OCI-LY1 (cell line): Measurements from ENCODE around the gene AFAP1.
"Not testable (repeated sequence)": the region's sequence is repeated elsewhere in the genome, so short reads cannot be mapped to it uniquely, and the experiment has no call there.

ENCODE experiments used
- H2AFZ ChIP-seq: fragments of 200-600 bp; sonication (generic), shearing (Covaris generic); 2 replicates; pipeline ENCODE4 v1.6.0; 2014; ENCODE audit warnings: antibody characterized with exemption, mild to moderate bottlenecking, low read length
- H3F3A ChIP-seq: fragments of 200-600 bp; sonication (generic), shearing (Covaris generic); 2 replicates; pipeline ENCODE4 v1.6.0; 2014; ENCODE audit warnings: mild to moderate bottlenecking, antibody characterized with exemption, low read length, moderate library complexity; ENCODE audit not compliant: insufficient read depth
- H3K27ac ChIP-seq: fragments of 200-600 bp; sonication (generic); 2 replicates; pipeline ENCODE4 v1.5.1; 2014; ENCODE audit warnings: low read length, mixed run types, mild to moderate bottlenecking, low read depth; ENCODE audit not compliant: poor library complexity, severe bottlenecking
- H3K27me3 ChIP-seq: fragments of 200-600 bp; sonication (generic); 2 replicates; pipeline ENCODE4 v1.6.0; 2014; ENCODE audit warnings: antibody characterized with exemption, mild to moderate bottlenecking, low read length, moderate library complexity; ENCODE audit not compliant: insufficient read depth
- H3K36me3 ChIP-seq: fragments of 200-600 bp; sonication (generic); 2 replicates; pipeline ENCODE4 v1.6.1; 2014; ENCODE audit warnings: mild to moderate bottlenecking, antibody characterized with exemption, low read length, moderate library complexity, mixed read lengths; ENCODE audit not compliant: insufficient read depth
- H3K4me1 ChIP-seq: fragments of 200-600 bp; sonication (generic); 2 replicates; pipeline ENCODE4 v1.5.1; 2014; ENCODE audit warnings: mild to moderate bottlenecking, low read length, moderate library complexity; ENCODE audit not compliant: insufficient read depth, severe bottlenecking
- H3K4me2 ChIP-seq: fragments of 200-600 bp; sonication (generic), shearing (Covaris generic); 2 replicates; pipeline ENCODE4 v1.6.1; 2014; ENCODE audit warnings: low read length
- H3K4me3 ChIP-seq: fragments of 200-600 bp; sonication (generic); 2 replicates; pipeline ENCODE4 v1.5.1; 2014; ENCODE audit warnings: low read length, low read depth, mild to moderate bottlenecking, mixed read lengths; ENCODE audit not compliant: poor library complexity, severe bottlenecking
- H3K79me2 ChIP-seq: fragments of 200-600 bp; shearing (Covaris generic); 2 replicates; pipeline ENCODE4 v1.6.1; 2016; ENCODE audit warnings: mixed run types, low read length, mixed read lengths; ENCODE audit not compliant: insufficient read depth
- H3K9ac ChIP-seq: fragments of 200-600 bp; sonication (generic), shearing (Covaris generic); 2 replicates; pipeline ENCODE4 v1.6.1; 2014; ENCODE audit warnings: mild to moderate bottlenecking, low read length, mixed read lengths
- H3K9me2 ChIP-seq: fragments of 200-600 bp; sonication (generic), shearing (Covaris generic); 2 replicates; pipeline ENCODE4 v1.6.1; 2014; ENCODE audit warnings: low read depth, mild to moderate bottlenecking, low read length, mixed read lengths
- H3K9me3 ChIP-seq: fragments of 200-600 bp; shearing (Covaris generic); 2 replicates; pipeline ENCODE4 v1.6.1; 2014; ENCODE audit warnings: low read length, mixed read lengths
- H4K20me1 ChIP-seq: fragments of 200-600 bp; sonication (generic), shearing (Covaris generic); 2 replicates; pipeline ENCODE4 v1.6.0; 2016; ENCODE audit warnings: mild to moderate bottlenecking, low read length; ENCODE audit not compliant: insufficient read depth
- CTCF ChIP-seq: fragments of 200-600 bp; sonication (generic), shearing (Covaris generic); IDR thresholded peaks from 2 replicates; pipeline ENCODE4 v1.5.1; 2017; ENCODE audit warnings: mild to moderate bottlenecking, antibody characterized with exemption, low read length, moderate library complexity, mixed read lengths
- EZH2 ChIP-seq: fragments of 200-600 bp; sonication (generic), shearing (Covaris generic); IDR thresholded peaks from 2 replicates; pipeline ENCODE4 v1.8.0; 2017; ENCODE audit warnings: borderline replicate concordance, mixed run types, mild to moderate bottlenecking, antibody characterized with exemption, low read length, moderate library complexity, mixed read lengths

The AFAP1 gene

GRCh38 chr4:7947927-7948326 lies 8.3 kb upstream of the AFAP1 start:
- Histone ChIP-seq H4K20me1 (no peaks in the 10 kb centered on the region), H3F3A (no peaks in the 10 kb centered on the region), H3K36me3 (no peaks in the 10 kb centered on the region), H3K27me3 (no peaks in the 10 kb centered on the region), H3K9ac (no peak overlapping the region), H3K79me2 (no peaks in the 10 kb centered on the region), H3K4me1 (no peaks in the 10 kb centered on the region), H3K4me2 (no peak overlapping the region), H3K9me2 (no peaks in the 10 kb centered on the region), H2AFZ (no peak overlapping the region), H3K27ac (no peak overlapping the region), H3K9me3 (no peaks in the 10 kb centered on the region), H3K4me3 (no peak overlapping the region)
- TF ChIP-seq EZH2 (no peak), CTCF (no peak)

GRCh38 chr4:7945709-7946380 lies 6.2 kb upstream of the AFAP1 start:
- H3K27me3 ChIP-seq, result no peaks in the 10 kb centered on the region
- H3K79me2 ChIP-seq, result no peaks in the 10 kb centered on the region
- no peak overlapping the region for H3K9ac ChIP-seq
- no peak for TF ChIP-seq CTCF
- TF ChIP-seq EZH2, result no peak
- no peaks in the 10 kb centered on the region for H3K36me3 ChIP-seq
- H3K27ac ChIP-seq, result no peak overlapping the region
- no peak overlapping the region for H2AFZ ChIP-seq
- no peak overlapping the region for H3K4me2 ChIP-seq
- no peaks in the 10 kb centered on the region for H4K20me1 ChIP-seq
- no peaks in the 10 kb centered on the region for H3F3A ChIP-seq
- H3K9me2 ChIP-seq, result no peaks in the 10 kb centered on the region
- no peaks in the 10 kb centered on the region for H3K9me3 ChIP-seq
- no peak overlapping the region for H3K4me3 ChIP-seq
- no peaks in the 10 kb centered on the region for H3K4me1 ChIP-seq

GRCh38 chr4:7944599-7945220 lies 5.0 kb upstream of the AFAP1 start:
- no peaks in the 10 kb centered on the region for H3K9me3 ChIP-seq
- no peaks in the 10 kb centered on the region for H3K79me2 ChIP-seq
- H4K20me1 ChIP-seq, result no peaks in the 10 kb centered on the region
- H2AFZ ChIP-seq, result no peak overlapping the region
- H3K9me2 ChIP-seq, result no peaks in the 10 kb centered on the region
- no peaks in the 10 kb centered on the region for H3F3A ChIP-seq
- no peaks in the 10 kb centered on the region for H3K27me3 ChIP-seq
- H3K4me1 ChIP-seq, result no peaks in the 10 kb centered on the region
- no peak overlapping the region for H3K27ac ChIP-seq
- no peaks in the 10 kb centered on the region for H3K36me3 ChIP-seq
- no peak overlapping the region for H3K4me2 ChIP-seq
- no peak overlapping the region for H3K9ac ChIP-seq
- TF ChIP-seq CTCF (no peak), EZH2 (no peak)
- no peak overlapping the region for H3K4me3 ChIP-seq

GRCh38 chr4:7943688-7944087 lies 4.0 kb upstream of the AFAP1 start:
- H3F3A ChIP-seq, H3K9me3 ChIP-seq, H3K27ac ChIP-seq, H3K4me2 ChIP-seq, H3K27me3 ChIP-seq, H3K4me3 ChIP-seq, H3K9ac ChIP-seq, H3K79me2 ChIP-seq, H2AFZ ChIP-seq, H3K9me2 ChIP-seq, H3K36me3 ChIP-seq, H3K4me1 ChIP-seq, H4K20me1 ChIP-seq: not testable (repeated sequence)
